Measurements from ENCODE around the gene BCKDHA.

BCKDHA gene

GRCh38 chr19:41449079-41449864 is 51.7 kb downstream of the BCKDHA start:
- Histone ChIP-seq H3K4me1 (ENCODE audit: insufficient read depth, low read length, severe bottlenecking) (peaks cover 4% of the 10 kb centered on the region), H3K36me3 (ENCODE audit: insufficient read depth, low read length) (no peaks in the 10 kb centered on the region), H3K9me3 (ENCODE audit: low read length) (no peaks in the 10 kb centered on the region), H3K9ac (ENCODE audit: low read length) (no peak overlapping the region), H3K79me2 (ENCODE audit: insufficient read depth, low read length) (no peaks in the 10 kb centered on the region), H2AFZ (ENCODE audit: low read length) (no peak overlapping the region), H3K4me3 (ENCODE audit: low read depth, low read length, poor library complexity, severe bottlenecking) (no peak overlapping the region), H3F3A (ENCODE audit: insufficient read depth, low read length) (no peaks in the 10 kb centered on the region), H3K27ac (ENCODE audit: low read depth, low read length, poor library complexity, severe bottlenecking) (no peak overlapping the region), H3K27me3 (ENCODE audit: insufficient read depth, low read length) (peaks cover 3% of the 10 kb centered on the region; the same call in 1 of the 2 replicates), H3K9me2 (ENCODE audit: low read depth, low read length) (no peaks in the 10 kb centered on the region), H3K4me2 (ENCODE audit: low read length) (peak overlapping the region; percentile 43; the same call in 1 of the 2 replicates), H4K20me1 (ENCODE audit: insufficient read depth, low read length) (no peaks in the 10 kb centered on the region)
- TF ChIP-seq, protein P1, sequence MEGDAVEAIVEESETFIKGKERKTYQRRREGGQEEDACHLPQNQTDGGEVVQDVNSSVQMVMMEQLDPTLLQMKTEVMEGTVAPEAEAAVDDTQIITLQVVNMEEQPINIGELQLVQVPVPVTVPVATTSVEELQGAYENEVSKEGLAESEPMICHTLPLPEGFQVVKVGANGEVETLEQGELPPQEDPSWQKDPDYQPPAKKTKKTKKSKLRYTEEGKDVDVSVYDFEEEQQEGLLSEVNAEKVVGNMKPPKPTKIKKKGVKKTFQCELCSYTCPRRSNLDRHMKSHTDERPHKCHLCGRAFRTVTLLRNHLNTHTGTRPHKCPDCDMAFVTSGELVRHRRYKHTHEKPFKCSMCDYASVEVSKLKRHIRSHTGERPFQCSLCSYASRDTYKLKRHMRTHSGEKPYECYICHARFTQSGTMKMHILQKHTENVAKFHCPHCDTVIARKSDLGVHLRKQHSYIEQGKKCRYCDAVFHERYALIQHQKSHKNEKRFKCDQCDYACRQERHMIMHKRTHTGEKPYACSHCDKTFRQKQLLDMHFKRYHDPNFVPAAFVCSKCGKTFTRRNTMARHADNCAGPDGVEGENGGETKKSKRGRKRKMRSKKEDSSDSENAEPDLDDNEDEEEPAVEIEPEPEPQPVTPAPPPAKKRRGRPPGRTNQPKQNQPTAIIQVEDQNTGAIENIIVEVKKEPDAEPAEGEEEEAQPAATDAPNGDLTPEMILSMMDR (IDR thresholded peaks at IDR 0.05; ENCODE audit: low read length): peak; percentile 97
- no peak for TF ChIP-seq EZH2 (IDR thresholded peaks at IDR 0.05; ENCODE audit: borderline replicate concordance, low read length)

DNA sequence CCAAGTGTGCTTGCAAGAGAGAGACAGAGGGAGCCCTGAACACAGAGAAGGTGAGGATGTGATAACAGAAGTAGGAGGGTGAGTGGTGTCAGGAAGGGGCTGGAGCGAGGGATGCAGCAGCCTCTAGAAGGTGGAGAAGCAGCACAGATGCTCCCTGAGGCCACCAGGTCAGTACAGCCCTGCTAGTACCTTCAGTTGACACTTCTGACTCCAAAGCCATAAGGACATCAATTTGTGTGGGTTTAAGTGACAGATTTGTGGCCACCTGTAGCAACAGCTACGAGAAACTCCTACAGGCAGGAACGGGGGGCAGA is 52.2 kb downstream of the BCKDHA start:
- Histone ChIP-seq H3K4me1 (ENCODE audit: insufficient read depth, low read length, severe bottlenecking) (peaks cover 4% of the 10 kb centered on the region), H3K27ac (ENCODE audit: low read depth, low read length, poor library complexity, severe bottlenecking) (no peak overlapping the region), H3K4me2 (ENCODE audit: low read length) (no peak overlapping the region), H3F3A (ENCODE audit: insufficient read depth, low read length) (no peaks in the 10 kb centered on the region), H3K9ac (ENCODE audit: low read length) (no peak overlapping the region), H3K36me3 (ENCODE audit: insufficient read depth, low read length) (no peaks in the 10 kb centered on the region), H4K20me1 (ENCODE audit: insufficient read depth, low read length) (no peaks in the 10 kb centered on the region), H3K79me2 (ENCODE audit: insufficient read depth, low read length) (no peaks in the 10 kb centered on the region), H3K9me3 (ENCODE audit: low read length) (no peaks in the 10 kb centered on the region), H2AFZ (ENCODE audit: low read length) (no peak overlapping the region), H3K9me2 (ENCODE audit: low read depth, low read length) (no peaks in the 10 kb centered on the region), H3K4me3 (ENCODE audit: low read depth, low read length, poor library complexity, severe bottlenecking) (no peak overlapping the region), H3K27me3 (ENCODE audit: insufficient read depth, low read length) (peaks cover 3% of the 10 kb centered on the region; the same call in 1 of the 2 replicates)
- TF ChIP-seq, protein P1 (IDR thresholded peaks at IDR 0.05; ENCODE audit: low read length): no peak
- TF ChIP-seq EZH2 (IDR thresholded peaks at IDR 0.05; ENCODE audit: borderline replicate concordance, low read length): no peak

- Histone ChIP-seq H3K27ac (ENCODE audit: low read depth, low read length, poor library complexity, severe bottlenecking) (no peak overlapping the region), H3K36me3 (ENCODE audit: insufficient read depth, low read length) (no peaks in the 10 kb centered on the region), H3F3A (ENCODE audit: insufficient read depth, low read length) (no peaks in the 10 kb centered on the region), H3K4me2 (ENCODE audit: low read length) (no peak overlapping the region), H4K20me1 (ENCODE audit: insufficient read depth, low read length) (no peaks in the 10 kb centered on the region), H3K4me1 (ENCODE audit: insufficient read depth, low read length, severe bottlenecking) (peaks cover 4% of the 10 kb centered on the region), H3K9me2 (ENCODE audit: low read depth, low read length) (no peaks in the 10 kb centered on the region), H3K9me3 (ENCODE audit: low read length) (no peaks in the 10 kb centered on the region), H3K9ac (ENCODE audit: low read length) (no peak overlapping the region), H2AFZ (ENCODE audit: low read length) (no peak overlapping the region), H3K27me3 (ENCODE audit: insufficient read depth, low read length) (0 out of 2 replicates have a peak, but pooled peaks cover 12% of the 10 kb centered on the region), H3K79me2 (ENCODE audit: insufficient read depth, low read length) (no peaks in the 10 kb centered on the region), H3K4me3 (ENCODE audit: low read depth, low read length, poor library complexity, severe bottlenecking) (no peak overlapping the region)
- TF ChIP-seq, protein P1 (IDR thresholded peaks at IDR 0.05; ENCODE audit: low read length): peak; percentile 10; the same call in 1 of the 2 replicates
- no peak for TF ChIP-seq EZH2 (IDR thresholded peaks at IDR 0.05; ENCODE audit: borderline replicate concordance, low read length)
Measured at GRCh38 chr19:41452584-41453275, 55.1 kb downstream of the BCKDHA start.
